Measurements from ENCODE around the gene PRUNE2. TPM values are rescaled to one million over a fixed set of nuclear protein-coding genes. Genes with fewer than 3 reads are reported as not detected.
A peak's percentile ranks its signal among the peaks of the same experiment; 100 is the strongest.

PRUNE2 gene
- total RNA-seq, 1 experiment from 2014 or later, result 3.5 TPM

DNA sequence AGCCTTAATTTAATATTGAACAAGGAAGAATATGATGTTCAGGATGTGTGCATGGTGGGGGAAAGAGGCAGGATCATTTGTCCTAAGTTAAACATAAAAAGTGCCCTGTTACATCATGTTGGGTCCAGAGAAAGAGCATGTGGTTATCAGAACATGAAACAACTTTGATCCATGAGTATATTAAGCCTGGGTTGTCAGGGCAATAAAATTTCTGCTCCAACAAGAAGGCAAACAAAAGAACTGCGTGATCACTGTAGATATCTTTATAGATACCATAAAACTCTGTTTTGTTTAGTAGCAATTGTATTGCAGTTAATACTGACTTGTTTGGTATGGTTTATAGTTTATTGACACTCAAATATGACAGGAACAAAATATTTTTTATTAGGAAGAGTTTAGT is 106.4 kb downstream of the PRUNE2 start:
- no peaks in the 10 kb centered on the region for H3K36me3 ChIP-seq (ENCODE audit: control insufficient read depth, insufficient read depth, low read length)
- H3K4me3 ChIP-seq (ENCODE audit: low read depth, low read length), result no peak overlapping the region
- Mint-ChIP-seq H3K27me3 (ENCODE audit: insufficient read depth, unreplicated experiment) (no peaks in the 10 kb centered on the region), H3K27ac (ENCODE audit: unreplicated experiment) (no peak overlapping the region), H3K9me3 (ENCODE audit: unreplicated experiment) (no peaks in the 10 kb centered on the region), H3K4me3 (ENCODE audit: unreplicated experiment) (no peak overlapping the region), H3K36me3 (ENCODE audit: insufficient read depth, unreplicated experiment) (no peaks in the 10 kb centered on the region), H3K4me1 (ENCODE audit: low read depth, unreplicated experiment) (peaks cover 13% of the 10 kb centered on the region)
- peak in 1 of 2 experiments; percentile 5 for DNase-seq
- CTCF ChIA-PET, result no interaction called here
- TF ChIP-seq, protein P1, sequence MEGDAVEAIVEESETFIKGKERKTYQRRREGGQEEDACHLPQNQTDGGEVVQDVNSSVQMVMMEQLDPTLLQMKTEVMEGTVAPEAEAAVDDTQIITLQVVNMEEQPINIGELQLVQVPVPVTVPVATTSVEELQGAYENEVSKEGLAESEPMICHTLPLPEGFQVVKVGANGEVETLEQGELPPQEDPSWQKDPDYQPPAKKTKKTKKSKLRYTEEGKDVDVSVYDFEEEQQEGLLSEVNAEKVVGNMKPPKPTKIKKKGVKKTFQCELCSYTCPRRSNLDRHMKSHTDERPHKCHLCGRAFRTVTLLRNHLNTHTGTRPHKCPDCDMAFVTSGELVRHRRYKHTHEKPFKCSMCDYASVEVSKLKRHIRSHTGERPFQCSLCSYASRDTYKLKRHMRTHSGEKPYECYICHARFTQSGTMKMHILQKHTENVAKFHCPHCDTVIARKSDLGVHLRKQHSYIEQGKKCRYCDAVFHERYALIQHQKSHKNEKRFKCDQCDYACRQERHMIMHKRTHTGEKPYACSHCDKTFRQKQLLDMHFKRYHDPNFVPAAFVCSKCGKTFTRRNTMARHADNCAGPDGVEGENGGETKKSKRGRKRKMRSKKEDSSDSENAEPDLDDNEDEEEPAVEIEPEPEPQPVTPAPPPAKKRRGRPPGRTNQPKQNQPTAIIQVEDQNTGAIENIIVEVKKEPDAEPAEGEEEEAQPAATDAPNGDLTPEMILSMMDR (IDR thresholded peaks at IDR 0.05; ENCODE audit: insufficient read depth in 1 of 2, low read depth in 1 of 2, low read length in 1 of 2, severe bottlenecking in 1 of 2, unreplicated experiment in 1 of 2), result no peak
- H3K9me3 ChIP-seq, result no peaks in the 10 kb centered on the region
- H3K4me1 ChIP-seq, result peaks cover 6% of the 10 kb centered on the region
- no peaks in the 10 kb centered on the region for H3K27me3 ChIP-seq (replicated peaks; ENCODE audit: control insufficient read depth, insufficient read depth, low read length)
- no TSS peak for BruUV-seq (replicated peaks)
- intact Hi-C loops (cut with micrococcal nuclease; ENCODE audit: unreplicated experiment), result no loop called here
- POLR2A ChIA-PET, result no interaction called here

DNA sequence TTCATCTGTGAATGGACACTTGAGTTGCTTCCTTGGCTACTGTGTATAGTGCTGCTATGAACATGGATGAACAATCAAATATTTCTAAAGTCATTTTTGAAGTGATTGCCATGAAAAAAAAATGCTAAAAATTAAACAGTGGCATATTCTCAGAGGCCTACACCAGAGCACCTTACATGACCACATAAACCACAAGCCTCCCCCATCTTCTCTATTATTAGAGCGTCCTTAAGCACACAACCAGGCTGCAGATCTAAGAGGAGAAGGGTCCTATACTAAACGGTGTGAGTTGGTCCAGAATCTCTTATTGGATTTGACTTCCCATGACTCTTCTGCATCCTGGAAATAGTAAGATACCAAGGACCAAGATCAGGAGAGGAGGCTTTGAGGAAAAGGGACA is 107.4 kb downstream of the PRUNE2 start:
- no peaks in the 10 kb centered on the region for H3K9me3 Mint-ChIP-seq (ENCODE audit: unreplicated experiment)
- Histone ChIP-seq H3K9me3 (no peaks in the 10 kb centered on the region), H3K4me1 (peaks cover 4% of the 10 kb centered on the region), H3K36me3 (ENCODE audit: control insufficient read depth, insufficient read depth, low read length) (no peaks in the 10 kb centered on the region), H3K4me3 (ENCODE audit: low read depth, low read length) (no peak overlapping the region), H3K27me3 (replicated peaks; ENCODE audit: control insufficient read depth, insufficient read depth, low read length) (no peaks in the 10 kb centered on the region)
- peaks cover 4% of the 10 kb centered on the region for H3K4me1 Mint-ChIP-seq (ENCODE audit: low read depth, unreplicated experiment)
- H3K36me3 Mint-ChIP-seq (ENCODE audit: insufficient read depth, unreplicated experiment), result no peaks in the 10 kb centered on the region
- intact Hi-C loops (cut with micrococcal nuclease; ENCODE audit: unreplicated experiment), result no loop called here
- DNase-seq, result no peak
- POLR2A ChIA-PET, result no interaction called here
- H3K27ac Mint-ChIP-seq (ENCODE audit: unreplicated experiment), result no peak overlapping the region
- CTCF ChIA-PET, result no interaction called here
- H3K4me3 Mint-ChIP-seq (ENCODE audit: unreplicated experiment), result no peak overlapping the region
- no TSS peak for BruUV-seq (replicated peaks)
- TF ChIP-seq, protein P1 (IDR thresholded peaks at IDR 0.05; ENCODE audit: insufficient read depth in 1 of 2, low read depth in 1 of 2, low read length in 1 of 2, severe bottlenecking in 1 of 2, unreplicated experiment in 1 of 2), result no peak
- no peaks in the 10 kb centered on the region for H3K27me3 Mint-ChIP-seq (ENCODE audit: insufficient read depth, unreplicated experiment)

DNA sequence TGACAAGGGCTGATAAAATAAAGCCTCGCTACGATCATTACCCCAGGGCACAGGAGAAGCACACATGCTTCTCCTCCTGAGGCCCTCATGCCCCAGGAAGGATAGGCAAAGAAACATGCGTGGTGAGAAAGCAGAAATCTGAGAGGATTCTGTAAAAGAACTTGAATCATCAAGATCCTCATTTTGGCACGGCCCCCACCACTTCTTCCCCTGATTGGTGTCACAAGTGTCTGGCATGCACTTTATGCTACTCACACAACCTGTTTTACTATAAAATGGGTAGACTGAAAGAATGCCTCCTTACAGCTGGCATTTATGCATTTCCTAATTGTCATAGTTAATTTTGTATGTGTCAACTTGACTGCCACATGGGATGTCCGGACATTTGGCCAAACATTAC is 109.6 kb downstream of the PRUNE2 start:
- no peak for DNase-seq
- no peaks in the 10 kb centered on the region for H3K36me3 Mint-ChIP-seq (ENCODE audit: insufficient read depth, unreplicated experiment)
- no peaks in the 10 kb centered on the region for H3K27me3 Mint-ChIP-seq (ENCODE audit: insufficient read depth, unreplicated experiment)
- POLR2A ChIA-PET, result no interaction called here
- H3K9me3 Mint-ChIP-seq (ENCODE audit: unreplicated experiment), result no peaks in the 10 kb centered on the region
- intact Hi-C loops (cut with micrococcal nuclease; ENCODE audit: unreplicated experiment), result no loop called here
- CTCF ChIA-PET, result no interaction called here
- no peaks in the 10 kb centered on the region for H3K4me1 ChIP-seq
- no peak overlapping the region for H3K4me3 ChIP-seq (ENCODE audit: low read depth, low read length)
- no peaks in the 10 kb centered on the region for H3K36me3 ChIP-seq (ENCODE audit: control insufficient read depth, insufficient read depth, low read length)
- no peaks in the 10 kb centered on the region for H3K9me3 ChIP-seq
- H3K4me1 Mint-ChIP-seq (ENCODE audit: low read depth, unreplicated experiment), result no peaks in the 10 kb centered on the region
- no peak overlapping the region for H3K27ac Mint-ChIP-seq (ENCODE audit: unreplicated experiment)
- TF ChIP-seq, protein P1 (IDR thresholded peaks at IDR 0.05; ENCODE audit: insufficient read depth in 1 of 2, low read depth in 1 of 2, low read length in 1 of 2, severe bottlenecking in 1 of 2, unreplicated experiment in 1 of 2), result no peak
- BruUV-seq (replicated peaks), result no TSS peak
- H3K4me3 Mint-ChIP-seq (ENCODE audit: unreplicated experiment), result no peak overlapping the region
- no peaks in the 10 kb centered on the region for H3K27me3 ChIP-seq (replicated peaks; ENCODE audit: control insufficient read depth, insufficient read depth, low read length)

All from Caco-2 (cell line).